ENCODE data around the gene PLA2G6. TPM values are rescaled to one million over a fixed set of nuclear protein-coding genes. Genes with fewer than 3 reads are reported as not detected.
A peak's percentile ranks its signal among the peaks of the same experiment; 100 is the strongest.
"Not testable (repeated sequence)": the region's sequence is repeated elsewhere in the genome, so short reads cannot be mapped to it uniquely, and the experiment has no call there.

The PLA2G6 gene
- total RNA-seq, 2 experiments from 2014 or later = 33.9 to 83.9 TPM

GRCh38 chr22:38180841-38181452, 683 bp downstream of the PLA2G6 start:
- Histone ChIP-seq H3K27ac (ENCODE audit: low read depth, low read length, poor library complexity, severe bottlenecking) (peak overlapping the region; percentile 62), H3K4me3 (ENCODE audit: low read depth, low read length, poor library complexity, severe bottlenecking) (peak overlapping the region; percentile 94), H2AFZ (ENCODE audit: low read length) (peak overlapping the region; percentile 70), H3K4me1 (ENCODE audit: insufficient read depth, low read length, poor library complexity, severe bottlenecking) (peaks cover 26% of the 10 kb centered on the region), H3K4me2 (ENCODE audit: low read length) (peak overlapping the region; percentile 99), H3K9me2 (ENCODE audit: insufficient read depth, low read length) (no peaks in the 10 kb centered on the region), H3K36me3 (ENCODE audit: insufficient read depth, low read length) (no peaks in the 10 kb centered on the region), H3K9me3 (ENCODE audit: low read length) (no peaks in the 10 kb centered on the region), H4K20me1 (ENCODE audit: insufficient read depth, low read length) (no peaks in the 10 kb centered on the region), H3K79me2 (ENCODE audit: insufficient read depth, low read depth, low read length) (peaks cover 6% of the 10 kb centered on the region; the same call in 1 of the 2 replicates)
- CTCF ChIA-PET (ENCODE audit: unreplicated experiment) = no interaction called here
- TF ChIP-seq CTCF (conservative IDR thresholded peaks at IDR 0.05; ENCODE audit: low read length) (0 out of 2 replicates have a peak, but pooled peaks have one; percentile 17), EZH2phosphoT487 (IDR thresholded peaks at IDR 0.05; ENCODE audit: borderline replicate concordance, low read depth, low read length) (no peak)
- TSS peak; percentile 79 for BruUV-seq (replicated peaks)
- POLR2A ChIA-PET = interaction anchor here (1.7 kb wide), 3 partner anchors 10 to 20 kb away, joined by 4 to 7 read pairs (median 5); no protein-coding TSS in a partner anchor
- intact Hi-C loops (cut with micrococcal nuclease; ENCODE audit: unreplicated experiment) = no loop called here
- peak; percentile 55 for DNase-seq (ENCODE audit: low spot score)

- H3K79me2 ChIP-seq (ENCODE audit: insufficient read depth, low read depth, low read length); H4K20me1 ChIP-seq (ENCODE audit: insufficient read depth, low read length); POLR2A ChIA-PET; CTCF ChIA-PET (ENCODE audit: unreplicated experiment); H3K4me2 ChIP-seq (ENCODE audit: low read length); H3K9me2 ChIP-seq (ENCODE audit: insufficient read depth, low read length); H3K9me3 ChIP-seq (ENCODE audit: low read length); BruUV-seq (replicated peaks); DNase-seq (ENCODE audit: low spot score); intact Hi-C loops (cut with micrococcal nuclease; ENCODE audit: unreplicated experiment); H3K36me3 ChIP-seq (ENCODE audit: insufficient read depth, low read length); H3K4me3 ChIP-seq (ENCODE audit: low read depth, low read length, poor library complexity, severe bottlenecking); H2AFZ ChIP-seq (ENCODE audit: low read length); H3K27ac ChIP-seq (ENCODE audit: low read depth, low read length, poor library complexity, severe bottlenecking): not testable (repeated sequence)
- H3K4me1 ChIP-seq (ENCODE audit: insufficient read depth, low read length, poor library complexity, severe bottlenecking) = peaks cover 26% of the 10 kb centered on the region
Measured at GRCh38 chr22:38178605-38178937, 3.1 kb downstream of the PLA2G6 start.

- no peak overlapping the region for H3K4me2 ChIP-seq (ENCODE audit: low read length)
- H2AFZ ChIP-seq (ENCODE audit: low read length) = no peak overlapping the region
- no peaks in the 10 kb centered on the region for H4K20me1 ChIP-seq (ENCODE audit: insufficient read depth, low read length)
- ChIA-PET CTCF (ENCODE audit: unreplicated experiment) (no interaction called here), POLR2A (no interaction called here)
- intact Hi-C loops (cut with micrococcal nuclease; ENCODE audit: unreplicated experiment) = no loop called here
- H3K79me2 ChIP-seq (ENCODE audit: insufficient read depth, low read depth, low read length) = peaks cover 6% of the 10 kb centered on the region; the same call in 1 of the 2 replicates
- no peaks in the 10 kb centered on the region for H3K36me3 ChIP-seq (ENCODE audit: insufficient read depth, low read length)
- no peaks in the 10 kb centered on the region for H3K9me3 ChIP-seq (ENCODE audit: low read length)
- H3K4me3 ChIP-seq (ENCODE audit: low read depth, low read length, poor library complexity, severe bottlenecking) = no peak overlapping the region
- BruUV-seq (replicated peaks) = no TSS peak
- peaks cover 27% of the 10 kb centered on the region for H3K4me1 ChIP-seq (ENCODE audit: insufficient read depth, low read length, poor library complexity, severe bottlenecking)
- DNase-seq (ENCODE audit: low spot score) = no peak
- no peaks in the 10 kb centered on the region for H3K9me2 ChIP-seq (ENCODE audit: insufficient read depth, low read length)
- no peak for TF ChIP-seq EZH2phosphoT487 (IDR thresholded peaks at IDR 0.05; ENCODE audit: borderline replicate concordance, low read depth, low read length)
- TF ChIP-seq CTCF (conservative IDR thresholded peaks at IDR 0.05; ENCODE audit: low read length) = no peak
- no peak overlapping the region for H3K27ac ChIP-seq (ENCODE audit: low read depth, low read length, poor library complexity, severe bottlenecking)
Measured at GRCh38 chr22:38177926-38178604, 3.6 kb downstream of the PLA2G6 start.

- H3K4me3 ChIP-seq (ENCODE audit: low read depth, low read length, poor library complexity, severe bottlenecking); H2AFZ ChIP-seq (ENCODE audit: low read length); CTCF ChIA-PET (ENCODE audit: unreplicated experiment); H4K20me1 ChIP-seq (ENCODE audit: insufficient read depth, low read length); H3K9me2 ChIP-seq (ENCODE audit: insufficient read depth, low read length); H3K27ac ChIP-seq (ENCODE audit: low read depth, low read length, poor library complexity, severe bottlenecking); H3K79me2 ChIP-seq (ENCODE audit: insufficient read depth, low read depth, low read length); POLR2A ChIA-PET; H3K4me2 ChIP-seq (ENCODE audit: low read length); H3K36me3 ChIP-seq (ENCODE audit: insufficient read depth, low read length); intact Hi-C loops (cut with micrococcal nuclease; ENCODE audit: unreplicated experiment); BruUV-seq (replicated peaks); H3K9me3 ChIP-seq (ENCODE audit: low read length); DNase-seq (ENCODE audit: low spot score): not testable (repeated sequence)
- peaks cover 28% of the 10 kb centered on the region for H3K4me1 ChIP-seq (ENCODE audit: insufficient read depth, low read length, poor library complexity, severe bottlenecking)
Measured at GRCh38 chr22:38177571-38177925, 4.1 kb downstream of the PLA2G6 start.

All from OCI-LY7 (cell line).